ENCODE results near the gene HNRNPA0.
A peak's percentile ranks its signal among the peaks of the same experiment; 100 is the strongest.
"Not testable (repeated sequence)": the region's sequence is repeated elsewhere in the genome, so short reads cannot be mapped to it uniquely, and the experiment has no call there.

Gene HNRNPA0

DNA sequence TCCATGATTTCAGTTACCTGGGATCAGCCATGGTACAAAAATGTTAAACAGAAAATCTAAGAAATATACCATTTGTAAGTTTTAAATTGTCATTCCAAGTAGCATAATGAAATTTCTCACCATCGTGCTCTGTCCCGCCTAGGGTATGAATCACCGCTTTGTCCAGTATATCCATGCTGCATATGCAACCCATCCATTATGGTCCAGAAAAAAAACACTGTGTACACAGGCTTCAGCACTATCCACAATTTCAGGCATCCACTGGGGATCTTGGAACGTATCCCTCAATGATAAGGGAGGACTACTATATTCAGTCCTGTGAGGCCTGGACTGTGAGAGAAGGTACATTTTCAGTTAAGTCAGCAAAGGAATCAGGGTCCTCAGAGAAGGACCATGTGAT lies 37.6 kb upstream of the HNRNPA0 start:
- no peak for DNase-seq (ENCODE audit: insufficient read length, low spot score)
- FAIRE-seq = no peak
- no peak for TF ChIP-seq CTCF (IDR thresholded peaks at IDR 0.05; ENCODE audit: insufficient read depth, missing control alignments)

DNA sequence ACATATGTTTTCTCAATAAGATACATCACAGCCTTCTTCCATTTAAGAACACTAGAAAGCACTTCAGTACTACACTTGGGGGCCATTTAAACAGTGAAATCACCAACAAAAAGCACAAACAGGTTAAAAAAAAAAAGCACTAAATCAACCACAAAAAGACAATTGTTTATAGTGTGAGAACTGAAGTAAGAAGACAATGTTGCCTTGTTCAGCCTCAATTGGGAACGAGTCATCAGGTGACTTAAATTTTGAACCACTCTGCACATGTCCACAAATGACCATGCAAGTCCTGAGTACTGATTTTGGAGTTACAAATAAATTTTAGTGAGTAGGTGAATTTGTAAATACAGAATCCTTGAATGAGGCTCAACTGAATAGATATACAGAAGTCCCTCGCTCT lies 37.2 kb upstream of the HNRNPA0 start:
- no peak for TF ChIP-seq CTCF (IDR thresholded peaks at IDR 0.05; ENCODE audit: insufficient read depth, missing control alignments)
- no peak for FAIRE-seq
- DNase-seq (ENCODE audit: insufficient read length, low spot score) = no peak

DNA sequence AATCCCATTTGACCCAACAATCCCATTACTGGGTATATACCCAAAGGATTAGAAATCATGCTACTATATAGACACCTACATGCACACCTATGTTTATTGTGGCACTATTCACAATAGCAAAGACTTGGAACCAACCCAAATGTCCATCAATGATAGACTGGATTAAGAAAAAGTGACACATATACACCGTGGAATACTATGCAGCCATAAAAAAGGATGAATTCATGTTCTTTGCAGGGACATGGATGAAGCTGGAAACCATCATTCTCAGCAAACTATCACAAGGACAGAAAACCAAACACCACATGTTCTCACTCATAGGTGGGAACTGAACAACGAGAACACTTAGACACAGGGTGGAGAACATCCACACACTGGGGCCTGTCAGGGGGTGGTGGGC lies 34.4 kb upstream of the HNRNPA0 start:
- FAIRE-seq = not testable (repeated sequence)

DNA sequence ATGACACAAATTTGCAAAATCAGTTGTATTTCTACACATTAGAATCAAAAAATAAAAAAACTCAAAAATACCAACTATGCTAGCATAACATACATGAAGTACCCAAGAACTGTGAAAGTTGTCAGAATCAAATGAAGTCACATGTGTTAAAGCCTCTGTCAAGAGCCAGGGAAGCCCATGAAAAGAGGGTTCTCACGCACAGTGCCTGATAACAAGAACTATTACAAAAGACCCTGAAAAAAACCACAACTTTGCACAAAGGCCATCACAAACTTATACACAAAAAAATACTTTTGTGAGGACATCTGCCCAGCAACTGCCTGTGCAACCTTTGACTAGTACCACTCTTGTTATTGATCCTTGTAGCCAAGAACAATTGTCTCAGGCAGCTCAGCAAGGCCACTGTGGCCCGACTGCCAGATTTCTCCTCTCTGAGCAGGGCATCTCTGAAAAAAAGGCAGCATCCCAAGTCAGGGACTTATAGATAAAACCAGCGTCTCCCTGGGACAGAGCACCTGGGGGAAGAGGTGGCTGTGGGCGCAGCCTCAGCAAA lies 28.9 kb upstream of the HNRNPA0 start:
- DNase-seq (ENCODE audit: insufficient read length, low spot score) (no peak), FAIRE-seq (no peak)
- no peak for TF ChIP-seq CTCF (IDR thresholded peaks at IDR 0.05; ENCODE audit: insufficient read depth, missing control alignments)

More for the DNA sequence above, 34.4 kb upstream of the HNRNPA0 start:
- not testable (repeated sequence) for DNase-seq (ENCODE audit: insufficient read length, low spot score)

GRCh38 chr5:137782055-137782454 lies 27.9 kb upstream of the HNRNPA0 start:
- no peak for TF ChIP-seq CTCF (IDR thresholded peaks at IDR 0.05; ENCODE audit: insufficient read depth, missing control alignments)
- no peak for DNase-seq (ENCODE audit: insufficient read length, low spot score)
- no peak for FAIRE-seq

DNA sequence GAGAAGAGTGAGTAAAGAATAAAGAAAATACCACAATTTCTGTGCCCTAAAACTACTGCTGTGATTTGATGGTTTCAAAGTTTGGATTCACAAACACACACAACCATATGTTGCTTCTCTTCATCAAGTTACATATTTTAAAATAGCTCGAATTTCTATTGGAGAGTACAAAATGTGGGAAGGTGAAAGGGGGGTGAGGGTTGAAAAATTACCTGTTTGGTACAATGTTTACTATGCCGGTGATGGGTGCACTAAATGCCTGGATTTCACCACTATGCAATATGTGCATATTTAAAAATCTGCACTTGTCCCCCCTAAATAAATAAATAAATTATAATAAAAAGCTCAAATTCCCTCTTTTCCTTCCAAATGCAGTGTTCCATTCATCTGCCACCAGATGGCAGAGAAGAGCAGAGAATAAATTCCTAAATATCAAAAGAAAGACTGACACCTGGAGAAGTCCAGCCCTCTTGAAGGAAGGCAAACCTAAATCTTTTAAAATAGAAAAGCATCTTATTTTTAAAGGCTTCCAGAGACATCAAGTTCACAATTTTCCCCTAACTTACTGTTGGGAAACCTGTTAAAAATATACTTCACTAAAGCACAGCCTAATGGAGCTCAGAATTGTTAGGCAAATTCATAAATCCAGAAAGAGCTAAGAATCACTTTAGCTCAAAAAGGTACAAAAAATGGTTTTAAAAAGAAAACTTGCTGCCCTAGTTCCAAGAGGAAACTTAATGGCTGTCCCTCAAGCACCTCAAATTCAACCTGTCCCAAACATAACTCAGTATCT lies 24.8 kb upstream of the HNRNPA0 start:
- TF ChIP-seq CTCF (IDR thresholded peaks at IDR 0.05; ENCODE audit: insufficient read depth, missing control alignments) = peak; percentile 92
- no peak for FAIRE-seq
- no peak for DNase-seq (ENCODE audit: insufficient read length, low spot score)

DNA sequence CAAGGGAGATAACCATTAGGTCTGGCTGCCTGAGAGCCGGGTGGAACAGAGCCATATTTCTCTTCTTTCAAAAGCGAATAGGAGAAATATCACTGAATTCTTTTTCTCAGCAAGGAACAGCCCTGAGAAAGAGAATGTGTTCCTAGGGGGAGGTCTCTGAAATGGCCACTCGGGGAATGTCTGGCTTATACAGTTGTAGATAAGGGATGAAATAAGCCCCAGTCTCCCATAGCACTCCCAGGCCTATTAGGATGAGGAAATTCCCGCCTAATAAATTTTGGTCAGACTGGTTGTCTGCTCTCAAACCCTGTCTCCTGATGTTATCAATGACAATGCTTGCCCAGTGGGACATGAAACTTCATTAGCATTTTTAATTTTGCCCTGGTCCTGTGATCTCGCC lies 13.8 kb upstream of the HNRNPA0 start:
- not testable (repeated sequence) for FAIRE-seq; DNase-seq (ENCODE audit: insufficient read length, low spot score)

- DNase-seq (ENCODE audit: insufficient read length, low spot score) = no peak
- no peak for FAIRE-seq
- no peak for TF ChIP-seq CTCF (IDR thresholded peaks at IDR 0.05; ENCODE audit: insufficient read depth, missing control alignments)
Measured at GRCh38 chr5:137761566-137761965, 7.4 kb upstream of the HNRNPA0 start.

Data from D721Med (cell line).